WTC11 (cell line): Measurements from ENCODE around the gene RASGRF2.

Experiments used
- ATF3 ChIP-seq: sonication (generic); formaldehyde crosslinking; conservative IDR thresholded peaks from 2 replicates; pipeline ENCODE4 v1.8.1; 2022; ENCODE audit warnings: mild to moderate bottlenecking, missing genetic modification reagents
- ATF6 ChIP-seq: sonication (generic); formaldehyde crosslinking; IDR thresholded peaks from 2 replicates; pipeline ENCODE4 v1.8.1; 2023; ENCODE audit warnings: mild to moderate bottlenecking, missing genetic modification reagents
- E2F1 ChIP-seq: sonication (generic); formaldehyde crosslinking; IDR thresholded peaks from 2 replicates; pipeline ENCODE4 v1.8.0; 2022; ENCODE audit warnings: mild to moderate bottlenecking, missing genetic modification reagents
- JUN ChIP-seq: sonication (generic); formaldehyde crosslinking; IDR thresholded peaks from 2 replicates; pipeline ENCODE4 v1.8.0; 2023; ENCODE audit warnings: mild to moderate bottlenecking, missing genetic modification reagents
- PREB ChIP-seq: sonication (generic); formaldehyde crosslinking; IDR thresholded peaks from 2 replicates; pipeline ENCODE4 v1.8.1; 2022; ENCODE audit warnings: mild to moderate bottlenecking, missing genetic modification reagents, moderate library complexity, borderline replicate concordance
- TEAD1 ChIP-seq: sonication (generic); formaldehyde crosslinking; IDR thresholded peaks from 2 replicates; pipeline ENCODE4 v1.8.0; 2022; ENCODE audit warnings: mild to moderate bottlenecking, missing genetic modification reagents
- TEAD4 ChIP-seq: sonication (generic); formaldehyde crosslinking; IDR thresholded peaks from 2 replicates; pipeline ENCODE4 v1.8.0; 2022; ENCODE audit warnings: mild to moderate bottlenecking, missing genetic modification reagents
- USF1 ChIP-seq: sonication (generic); formaldehyde crosslinking; IDR thresholded peaks from 2 replicates; pipeline ENCODE4 v1.8.0; 2022; ENCODE audit warnings: mild to moderate bottlenecking, missing genetic modification reagents
- ZNF232 ChIP-seq: sonication (generic); formaldehyde crosslinking; IDR thresholded peaks from 2 replicates; pipeline ENCODE4 v1.8.0; 2022; ENCODE audit warnings: mild to moderate bottlenecking, missing genetic modification reagents
- ZNF263 ChIP-seq: sonication (generic); formaldehyde crosslinking; IDR thresholded peaks from 2 replicates; pipeline ENCODE4 v1.8.1; 2022; ENCODE audit warnings: low read depth, mild to moderate bottlenecking, moderate library complexity, missing genetic modification reagents
- ZNF281 ChIP-seq: sonication (generic); formaldehyde crosslinking; IDR thresholded peaks from 2 replicates; pipeline ENCODE4 v1.8.0; 2023; ENCODE audit warnings: mild to moderate bottlenecking, missing genetic modification reagents
- ZNF416 ChIP-seq: fragments of 250-450 bp; sonication (Bioruptor Pico); IDR thresholded peaks from 2 replicates; pipeline ENCODE4 v1.9.0; 2021; ENCODE audit warnings: mild to moderate bottlenecking, inconsistent platforms
- TF ChIP-seq, protein P1 (sequence below): fragments of 200-600 bp; IDR thresholded peaks from 2 replicates; pipeline ENCODE4 v1.8.0; 2022; ENCODE audit warnings: antibody characterized with exemption
- TF ChIP-seq, protein P2 (sequence below): sonication (generic); formaldehyde crosslinking; IDR thresholded peaks from 2 replicates; pipeline ENCODE4 v1.8.1; 2022; ENCODE audit warnings: missing genetic modification reagents, borderline replicate concordance

DNA sequence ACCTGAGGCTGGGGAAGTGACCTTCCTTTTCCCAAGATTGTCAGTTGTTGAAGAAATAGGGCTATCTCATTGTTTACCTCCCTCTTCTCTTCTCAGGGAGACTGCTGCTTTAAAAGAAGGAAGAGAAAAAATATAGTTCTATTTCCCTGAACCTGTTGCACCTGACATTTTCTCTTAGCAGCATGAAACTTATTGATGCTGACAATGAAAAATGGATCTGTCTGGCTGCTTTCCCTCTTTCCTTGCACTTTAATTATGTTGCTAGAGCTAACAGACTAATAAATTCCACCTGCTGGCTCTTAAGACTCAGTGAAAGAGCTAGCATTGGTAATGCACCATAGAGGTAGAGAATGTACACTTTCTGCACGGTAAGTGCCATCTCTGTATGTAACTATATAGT is 266.8 kb downstream of the RASGRF2 start:
- TF ChIP-seq PREB: no peak
- no peak for TF ChIP-seq JUN
- no peak for TF ChIP-seq ATF6
- TF ChIP-seq, protein P1, sequence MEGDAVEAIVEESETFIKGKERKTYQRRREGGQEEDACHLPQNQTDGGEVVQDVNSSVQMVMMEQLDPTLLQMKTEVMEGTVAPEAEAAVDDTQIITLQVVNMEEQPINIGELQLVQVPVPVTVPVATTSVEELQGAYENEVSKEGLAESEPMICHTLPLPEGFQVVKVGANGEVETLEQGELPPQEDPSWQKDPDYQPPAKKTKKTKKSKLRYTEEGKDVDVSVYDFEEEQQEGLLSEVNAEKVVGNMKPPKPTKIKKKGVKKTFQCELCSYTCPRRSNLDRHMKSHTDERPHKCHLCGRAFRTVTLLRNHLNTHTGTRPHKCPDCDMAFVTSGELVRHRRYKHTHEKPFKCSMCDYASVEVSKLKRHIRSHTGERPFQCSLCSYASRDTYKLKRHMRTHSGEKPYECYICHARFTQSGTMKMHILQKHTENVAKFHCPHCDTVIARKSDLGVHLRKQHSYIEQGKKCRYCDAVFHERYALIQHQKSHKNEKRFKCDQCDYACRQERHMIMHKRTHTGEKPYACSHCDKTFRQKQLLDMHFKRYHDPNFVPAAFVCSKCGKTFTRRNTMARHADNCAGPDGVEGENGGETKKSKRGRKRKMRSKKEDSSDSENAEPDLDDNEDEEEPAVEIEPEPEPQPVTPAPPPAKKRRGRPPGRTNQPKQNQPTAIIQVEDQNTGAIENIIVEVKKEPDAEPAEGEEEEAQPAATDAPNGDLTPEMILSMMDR: no peak
- TF ChIP-seq, protein P2, sequence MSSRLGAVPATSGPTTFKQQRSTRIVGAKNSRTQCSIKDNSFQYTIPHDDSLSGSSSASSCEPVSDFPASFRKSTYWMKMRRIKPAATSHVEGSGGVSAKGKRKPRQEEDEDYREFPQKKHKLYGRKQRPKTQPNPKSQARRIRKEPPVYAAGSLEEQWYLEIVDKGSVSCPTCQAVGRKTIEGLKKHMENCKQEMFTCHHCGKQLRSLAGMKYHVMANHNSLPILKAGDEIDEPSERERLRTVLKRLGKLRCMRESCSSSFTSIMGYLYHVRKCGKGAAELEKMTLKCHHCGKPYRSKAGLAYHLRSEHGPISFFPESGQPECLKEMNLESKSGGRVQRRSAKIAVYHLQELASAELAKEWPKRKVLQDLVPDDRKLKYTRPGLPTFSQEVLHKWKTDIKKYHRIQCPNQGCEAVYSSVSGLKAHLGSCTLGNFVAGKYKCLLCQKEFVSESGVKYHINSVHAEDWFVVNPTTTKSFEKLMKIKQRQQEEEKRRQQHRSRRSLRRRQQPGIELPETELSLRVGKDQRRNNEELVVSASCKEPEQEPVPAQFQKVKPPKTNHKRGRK (CRISPR knock-in tag): no peak
- TF ChIP-seq TEAD1 (CRISPR knock-in tag): no peak
- TF ChIP-seq ZNF281: no peak
- TF ChIP-seq E2F1 (CRISPR knock-in tag): no peak
- TF ChIP-seq ZNF263 (CRISPR knock-in tag): no peak
- TF ChIP-seq ZNF416 (CRISPR knock-in tag): no peak
- TF ChIP-seq ZNF232 (CRISPR knock-in tag): no peak
- no peak for TF ChIP-seq TEAD4
- no peak for TF ChIP-seq USF1 (CRISPR knock-in tag)
- TF ChIP-seq ATF3: no peak
